HG02938 (cell line): ENCODE results near the gene ZNF552.

Source experiments
- ATAC-seq: cut with Tn5 transposase; IDR thresholded peaks from one replicate; pipeline ENCODE4 v1.9.1; 2021; ENCODE audit warnings: mild to moderate bottlenecking, moderate library complexity; ENCODE audit not compliant: unreplicated experiment

The ZNF552 gene

GRCh38 chr19:57779220-57779845, 35.4 kb downstream of the ZNF552 start:
- no peak for ATAC-seq

- no peak for ATAC-seq
Observed at GRCh38 chr19:57778336-57778735, 36.4 kb downstream of the ZNF552 start.

- ATAC-seq, result no peak
Observed at GRCh38 chr19:57776764-57777296, 37.9 kb downstream of the ZNF552 start.

- ATAC-seq, result no peak
Observed at GRCh38 chr19:57773488-57773887, 41.2 kb downstream of the ZNF552 start.

- ATAC-seq, result no peak
Observed at GRCh38 chr19:57771417-57771816, 43.3 kb downstream of the ZNF552 start.

- peak; percentile 91 for ATAC-seq
Observed at GRCh38 chr19:57769345-57770131, 45.2 kb downstream of the ZNF552 start, which contains the start of gene ZNF586. Gene ZNF586 (plus strand): TSS chr19:57769676. CDS start chr19:57769843, 167 bp downstream.

GRCh38 chr19:57759096-57759495, 55.6 kb downstream of the ZNF552 start:
- ATAC-seq, result no peak

GRCh38 chr19:57757941-57758340, 56.8 kb downstream of the ZNF552 start:
- ATAC-seq, result no peak
